Astrocyte of the spinal cord (primary cell): Measurements from ENCODE around the gene CNOT1.
A peak's percentile ranks its signal among the peaks of the same experiment; 100 is the strongest.

Experiments used
- DNase-seq: peaks from one replicate; pipeline ENCODE4 v3.0.0; 2011; ENCODE audit warnings: low read depth, low spot score
- H3K4me3 ChIP-seq: 2 replicates; pipeline ENCODE4 v1.5.1; 2011; ENCODE audit warnings: low read depth, mild to moderate bottlenecking, low read length, moderate library complexity
- in situ Hi-C: cut with HindIII; loops from 2 replicates; pipeline ENCODE4 v1.10.0; 2017; ENCODE audit warnings: low sequenced_read_pairs
- TF ChIP-seq, protein P1 (sequence below): IDR thresholded peaks from 2 replicates; pipeline ENCODE4 v1.5.1; 2012; ENCODE audit warnings: low read depth, mild to moderate bottlenecking, low read length, inconsistent platforms

Gene CNOT1

DNA sequence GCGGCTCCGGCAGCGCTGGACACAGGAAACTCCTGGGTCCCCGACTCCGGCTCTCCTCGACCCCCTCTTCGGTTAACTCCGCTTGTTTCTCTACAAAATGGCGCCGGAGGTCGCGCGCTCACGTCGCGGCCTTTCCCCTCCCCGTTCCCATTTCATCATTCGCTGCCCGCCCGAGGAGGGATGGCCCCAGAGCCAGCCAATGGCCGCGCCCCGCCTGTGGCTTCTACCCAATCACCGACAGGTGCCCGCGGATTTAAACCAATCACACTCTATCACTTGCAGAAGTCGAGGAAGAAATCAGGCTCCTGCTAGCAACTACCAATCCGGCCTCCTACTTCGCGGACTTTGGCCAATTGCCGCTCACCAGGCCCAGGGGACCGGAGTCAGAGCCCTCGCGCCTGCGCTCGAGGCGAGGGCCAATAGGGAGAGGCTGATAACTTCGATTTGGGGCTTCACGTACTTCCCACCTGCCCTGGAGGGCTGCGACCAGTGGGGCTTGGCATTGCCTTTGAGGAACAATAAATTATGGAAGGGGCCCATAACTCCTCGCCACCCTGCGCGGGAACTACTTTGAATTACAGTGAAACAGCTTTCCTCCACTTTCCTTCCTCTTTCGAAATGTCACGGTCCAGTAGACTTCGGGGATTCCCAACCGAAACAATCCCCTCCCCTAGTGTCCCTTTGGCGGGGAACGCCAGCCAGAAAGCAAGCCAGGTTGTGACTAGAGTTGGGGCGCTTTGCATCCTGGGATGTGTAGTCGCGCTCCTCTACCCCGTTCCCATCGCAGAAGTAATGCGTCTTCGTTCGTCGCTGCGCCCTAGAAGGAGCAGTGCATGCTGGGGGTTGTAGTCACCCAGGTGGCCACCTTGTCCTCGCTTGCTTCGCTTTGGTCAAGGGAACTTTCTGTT lies at the start of gene CNOT1:
Gene CNOT1, minus strand, starts transcription at position 94 of the 908 bp plus-strand sequence. CDS start 30,489 bp downstream, outside the sequence.
- DNase-seq: peak; percentile 100
- in situ Hi-C loops: no loop called here
- TF ChIP-seq, protein P1, sequence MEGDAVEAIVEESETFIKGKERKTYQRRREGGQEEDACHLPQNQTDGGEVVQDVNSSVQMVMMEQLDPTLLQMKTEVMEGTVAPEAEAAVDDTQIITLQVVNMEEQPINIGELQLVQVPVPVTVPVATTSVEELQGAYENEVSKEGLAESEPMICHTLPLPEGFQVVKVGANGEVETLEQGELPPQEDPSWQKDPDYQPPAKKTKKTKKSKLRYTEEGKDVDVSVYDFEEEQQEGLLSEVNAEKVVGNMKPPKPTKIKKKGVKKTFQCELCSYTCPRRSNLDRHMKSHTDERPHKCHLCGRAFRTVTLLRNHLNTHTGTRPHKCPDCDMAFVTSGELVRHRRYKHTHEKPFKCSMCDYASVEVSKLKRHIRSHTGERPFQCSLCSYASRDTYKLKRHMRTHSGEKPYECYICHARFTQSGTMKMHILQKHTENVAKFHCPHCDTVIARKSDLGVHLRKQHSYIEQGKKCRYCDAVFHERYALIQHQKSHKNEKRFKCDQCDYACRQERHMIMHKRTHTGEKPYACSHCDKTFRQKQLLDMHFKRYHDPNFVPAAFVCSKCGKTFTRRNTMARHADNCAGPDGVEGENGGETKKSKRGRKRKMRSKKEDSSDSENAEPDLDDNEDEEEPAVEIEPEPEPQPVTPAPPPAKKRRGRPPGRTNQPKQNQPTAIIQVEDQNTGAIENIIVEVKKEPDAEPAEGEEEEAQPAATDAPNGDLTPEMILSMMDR: no peak

DNA sequence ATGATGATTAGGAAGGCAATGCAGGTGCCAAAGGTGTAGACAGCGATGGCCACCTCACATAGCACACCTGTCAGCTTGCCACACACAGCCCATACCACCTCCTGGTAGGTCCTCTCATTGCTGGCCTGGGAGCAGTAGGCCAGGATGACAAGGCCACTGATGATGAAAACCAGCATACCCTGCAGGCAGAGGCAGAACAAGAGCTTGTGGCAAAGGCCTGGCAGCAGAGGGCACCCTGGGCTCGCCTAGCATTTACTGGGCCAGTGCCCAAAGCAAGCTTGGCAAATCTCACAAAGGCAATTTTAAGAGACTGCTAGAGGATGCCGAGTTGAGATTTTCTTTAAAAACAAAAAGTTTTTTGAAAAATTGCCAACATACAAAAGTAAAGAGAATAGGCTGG lies 49.1 kb upstream of the CNOT1 start:
- H3K4me3 ChIP-seq: no peak overlapping the region
- TF ChIP-seq, protein P1: peak; percentile 11
- in situ Hi-C loops: no loop called here
- no peak for DNase-seq

More for the DNA sequence above, at the start of gene CNOT1:
- H3K4me3 ChIP-seq: peak within 1 kb of the TSS; percentile 99

DNA sequence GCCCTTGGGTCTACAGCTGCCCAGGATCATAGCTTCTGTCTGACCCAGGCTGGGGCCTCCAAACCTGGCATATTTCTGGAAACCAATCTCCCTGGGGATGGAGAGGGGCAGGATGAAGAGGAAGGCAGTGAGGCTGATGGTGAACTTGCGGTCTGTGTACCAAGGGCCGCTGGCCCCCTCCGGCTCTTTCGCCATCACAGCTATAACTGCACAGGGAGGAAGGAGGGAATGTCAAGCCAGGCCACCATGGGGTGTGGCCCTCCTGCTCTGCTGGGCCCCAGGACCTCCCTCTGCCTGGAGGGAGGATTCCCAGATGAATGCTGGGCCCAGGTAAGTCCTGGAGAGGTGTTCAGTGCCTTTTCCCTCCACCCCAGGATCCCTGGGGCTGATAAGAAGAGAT lies 48.6 kb upstream of the CNOT1 start:
- no peak overlapping the region for H3K4me3 ChIP-seq
- DNase-seq: no peak
- TF ChIP-seq, protein P1: no peak
- in situ Hi-C loops: no loop called here

DNA sequence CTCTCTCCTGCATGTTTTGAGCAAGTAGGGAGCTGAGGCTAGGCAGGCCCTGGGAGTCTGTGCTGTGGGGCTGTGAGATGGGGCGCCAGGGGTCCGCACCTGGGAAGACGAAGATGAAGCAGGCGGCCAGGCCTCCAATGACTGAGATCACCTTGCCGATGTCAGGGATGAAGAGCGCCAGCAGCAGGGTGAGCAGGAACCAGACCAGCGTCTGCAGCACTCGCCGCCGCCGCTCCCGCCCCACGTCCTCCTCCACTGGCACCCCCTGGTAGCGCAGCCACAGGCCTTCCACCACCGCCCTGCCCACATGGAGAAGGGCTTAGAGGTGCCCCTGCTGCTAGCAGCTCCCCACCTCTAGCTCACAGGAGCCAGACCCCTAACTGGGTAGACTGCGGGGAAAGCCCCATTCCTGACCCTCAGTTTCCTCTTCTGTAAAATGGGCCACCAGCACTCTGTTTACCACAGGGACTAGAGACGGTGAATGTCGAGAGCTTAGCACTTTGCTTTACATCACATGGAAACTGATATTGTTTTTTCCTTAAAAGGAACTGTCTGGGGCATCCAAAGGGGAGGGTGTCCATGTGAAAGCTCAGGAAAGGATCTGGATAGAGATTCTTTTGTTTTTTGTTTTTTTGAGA lies 41.4 kb upstream of the CNOT1 start:
- no peak for DNase-seq
- TF ChIP-seq, protein P1: no peak
- in situ Hi-C loops: no loop called here
- no peak overlapping the region for H3K4me3 ChIP-seq

DNA sequence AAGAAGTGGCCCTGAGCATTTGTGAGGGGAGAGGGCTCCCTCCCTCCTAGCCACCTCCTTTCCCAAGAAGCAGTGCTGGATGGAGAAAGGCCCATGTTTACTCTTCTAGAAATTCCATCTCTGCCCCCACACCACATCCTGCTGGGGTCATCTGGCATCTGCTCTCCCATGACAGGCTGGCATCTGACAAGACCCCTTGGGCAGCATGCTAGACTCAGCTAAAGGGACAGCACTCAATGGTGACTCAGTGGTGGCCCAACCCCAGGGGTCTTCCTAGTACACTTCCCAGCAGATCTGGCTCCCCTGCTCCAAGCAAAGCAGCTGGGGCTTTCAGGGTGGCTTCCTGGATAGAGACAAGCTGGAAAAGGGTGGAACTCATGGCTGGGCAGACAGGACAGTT lies 40.6 kb upstream of the CNOT1 start:
- in situ Hi-C loops: no loop called here
- TF ChIP-seq, protein P1: no peak
- H3K4me3 ChIP-seq: no peak overlapping the region
- no peak for DNase-seq

DNA sequence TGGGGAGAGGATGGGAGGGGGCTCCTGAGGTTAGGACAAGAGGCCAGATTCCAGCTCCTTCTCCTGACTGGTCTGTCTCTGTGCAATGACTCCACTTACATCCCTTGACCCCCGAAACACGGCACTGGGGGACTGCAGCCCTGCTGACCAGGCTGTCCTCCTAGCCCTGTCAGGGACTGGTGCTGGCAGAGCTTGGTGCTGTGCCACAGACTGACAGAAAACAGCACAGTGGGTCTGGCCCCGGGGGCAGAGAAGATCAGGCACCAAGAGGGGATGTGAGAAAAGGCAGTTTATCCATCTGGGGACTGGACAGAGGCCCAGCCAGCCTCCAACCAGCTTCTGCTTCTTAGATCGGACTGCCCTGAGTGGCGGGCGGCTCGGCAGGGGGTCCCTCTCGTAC lies 35.6 kb upstream of the CNOT1 start:
- no peak for DNase-seq
- H3K4me3 ChIP-seq: no peak overlapping the region
- TF ChIP-seq, protein P1: no peak
- in situ Hi-C loops: no loop called here
